ENCODE results near the gene OR1K1. TPM values are rescaled to one million over a fixed set of nuclear protein-coding genes. Genes with fewer than 3 reads are reported as not detected.

Gene OR1K1
- total and polyA plus RNA-seq, 2 donors (not counting 3 experiments of a cell fraction or from before 2014, with no cell fraction given), result not detected

GRCh38 chr9:122821278-122821943 lies 21.5 kb downstream of the OR1K1 start:
- TF ChIP-seq MYC (IDR thresholded peaks at IDR 0.05; ENCODE audit: low read depth, low read length) (peak; percentile 51), POLR2AphosphoS5 (IDR thresholded peaks at IDR 0.05; ENCODE audit: insufficient read depth, low read depth, low read length) (peak; percentile 96), MAX (IDR thresholded peaks at IDR 0.05; ENCODE audit: insufficient read depth, insufficient read length) (peak; percentile 54), FOS (IDR thresholded peaks at IDR 0.05; ENCODE audit: borderline replicate concordance, insufficient read depth, low read length) (peak; percentile 86), JUN (IDR thresholded peaks at IDR 0.05; ENCODE audit: borderline replicate concordance, insufficient read depth, insufficient read length, low read depth) (peak; percentile 74), CTCF (IDR thresholded peaks at IDR 0.05; ENCODE audit: extremely low read depth in 1 of 2, insufficient read depth in 1 of 2, low read depth in 1 of 2, low read length in 2 of 2) (no peak), POLR2A (IDR thresholded peaks at IDR 0.05; ENCODE audit: low read depth, low read length) (peak; percentile 73), GATA2 (IDR thresholded peaks at IDR 0.05; ENCODE audit: insufficient read depth, insufficient read length, low read depth, low read length) (peak; percentile 99), EZH2 (IDR thresholded peaks at IDR 0.05; ENCODE audit: borderline replicate concordance, low read depth, low read length, severe bottlenecking) (no peak)
- ChIA-PET POLR2A (interaction anchor here (0.5 to 1.5 kb wide), 2 partner anchors 39 to 110 kb away, joined by 4 to 5 read pairs; partner anchors contain the start of gene ZBTB26), CTCF (interaction anchor here (1.2 to 1.8 kb wide), 5 partner anchors 11 to 722 kb away, joined by 3 to 7 read pairs (median 4); no protein-coding TSS in a partner anchor)
- FAIRE-seq (peak; percentile 81), DNase-seq (ENCODE audit: low read depth, low spot score) (peak; percentile 98)
- Histone ChIP-seq H3K9me1 (replicated peaks; ENCODE audit: control insufficient read depth, extremely low read depth, insufficient read depth, low read length) (no peaks in the 10 kb centered on the region), H3K27ac (ENCODE audit: insufficient read depth, low read depth, low read length) (peak overlapping the region; percentile 97), H3K79me2 (ENCODE audit: control insufficient read depth, insufficient read depth, low read length) (peaks cover 17% of the 10 kb centered on the region), H3K4me2 (ENCODE audit: insufficient read depth, low read length) (peak overlapping the region; percentile 55), H3K9ac (replicated peaks; ENCODE audit: extremely low read depth, insufficient read depth, low read length) (peak overlapping the region; percentile 71), H2AFZ (ENCODE audit: low read depth, low read length) (no peak overlapping the region), H3K27me3 (ENCODE audit: control insufficient read depth in 2 of 2, insufficient read depth in 2 of 2, low read length in 2 of 2) (no peaks in the 10 kb centered on the region), H3K36me3 (ENCODE audit: control insufficient read depth in 2 of 2, extremely low read depth in 1 of 2, insufficient read depth in 2 of 2, low read length in 2 of 2) (peaks cover 7 to 16% of the 10 kb centered on the region in 2 experiments), H3K9me3 (replicated peaks; ENCODE audit: control insufficient read depth, insufficient read depth, low read length) (no peaks in the 10 kb centered on the region), H3K4me3 (replicated peaks in 1 of 3; ENCODE audit: insufficient read depth in 1 of 3, low read depth in 1 of 3, low read length in 3 of 3) (no peak overlapping the region), H4K20me1 (replicated peaks; ENCODE audit: control insufficient read depth, extremely low read depth, insufficient read depth, low read length) (no peaks in the 10 kb centered on the region), H3K4me1 (ENCODE audit: control insufficient read depth, extremely low read depth, insufficient read depth, low read length) (peaks cover 66% of the 10 kb centered on the region)
- intact Hi-C loops (cut with micrococcal nuclease), result loop anchor here (1.0 to 10.0 kb wide), 3 partner anchors 82 to 1537 kb away; no protein-coding TSS in a partner anchor
- dilution Hi-C loops (cut with MboI; ENCODE audit: extremely low pct_ligation_motif_present, low sequenced_read_pairs), result no loop called here
- BruUV-seq (replicated peaks), result no TSS peak

All from endothelial cell of umbilical vein (primary cell).